NCI-H774 (cell line): ENCODE results near the gene VEGFD.
"Not testable (repeated sequence)": the region's sequence is repeated elsewhere in the genome, so short reads cannot be mapped to it uniquely, and the experiment has no call there.

ENCODE experiments used
- DNase-seq: peaks from one replicate; lab custom pipeline; 2025; lab: John Stamatoyannopoulos, UW

The VEGFD gene

GRCh38 chrX:15358533-15358932 lies 25.7 kb downstream of the VEGFD start:
- DNase-seq, result no peak

DNA sequence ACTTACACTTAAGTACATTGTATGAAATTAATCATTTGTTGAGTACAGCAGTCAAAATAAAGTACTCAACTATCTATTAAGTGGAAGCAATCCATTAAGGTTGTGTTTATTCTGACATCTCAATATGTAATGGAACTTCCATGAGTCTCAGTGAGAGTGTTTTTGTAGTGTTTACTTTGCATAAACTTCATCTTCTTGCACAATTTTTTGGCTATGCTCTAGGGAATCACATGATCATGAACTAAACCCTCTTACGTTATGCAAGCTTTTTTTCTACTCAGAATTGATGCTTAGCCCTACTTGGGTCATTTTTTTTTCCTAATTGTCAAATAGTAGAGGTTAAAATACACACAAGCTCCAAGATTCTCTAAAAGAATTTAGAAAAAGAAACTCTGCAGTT lies 27.8 kb downstream of the VEGFD start:
- DNase-seq, result no peak

- DNase-seq, result no peak
Observed at GRCh38 chrX:15350329-15350996, 33.8 kb downstream of the VEGFD start.

DNA sequence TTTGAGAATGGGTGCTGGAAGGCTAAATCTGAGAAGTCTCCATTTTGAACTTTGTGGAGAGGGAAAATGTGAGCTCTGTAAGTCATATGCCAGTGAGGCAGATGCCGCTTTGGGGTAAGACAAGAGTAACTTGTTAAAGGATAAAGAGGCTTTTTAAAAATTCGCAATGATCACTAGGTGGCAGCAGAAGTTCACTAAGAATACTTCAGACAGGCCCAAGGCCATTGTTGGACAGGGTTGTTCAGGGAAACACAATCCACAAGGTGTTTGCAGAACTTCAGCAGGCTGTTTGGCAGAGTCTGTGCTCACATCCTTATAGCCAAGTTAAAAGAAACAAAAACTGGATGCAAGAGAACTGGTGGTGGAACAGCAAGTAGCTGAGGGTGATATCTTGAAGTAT lies 35.2 kb downstream of the VEGFD start:
- peak; percentile 55 for DNase-seq

- no peak for DNase-seq
Observed at GRCh38 chrX:15345976-15346375, 38.2 kb downstream of the VEGFD start.

GRCh38 chrX:15344106-15344505 lies 40.1 kb downstream of the VEGFD start:
- DNase-seq, result no peak

DNA sequence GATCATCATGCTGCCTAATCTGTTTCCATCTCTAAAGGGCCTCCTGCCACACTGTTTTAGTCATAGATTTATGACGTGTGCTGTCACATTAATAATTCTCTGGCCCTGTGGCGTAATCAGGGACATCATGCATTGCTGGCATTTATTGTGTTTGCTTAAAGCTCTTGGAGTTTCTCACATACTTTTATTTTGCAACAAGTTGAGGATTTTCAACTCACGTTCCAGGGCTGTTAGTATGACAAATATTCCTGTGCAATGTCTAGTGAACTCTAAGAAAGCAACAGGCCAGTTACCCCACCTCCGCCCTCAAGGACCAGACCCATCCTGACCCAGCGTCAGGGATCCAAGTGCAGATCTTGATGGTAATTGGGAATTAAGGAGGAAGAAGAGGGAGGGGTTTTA lies 41.1 kb downstream of the VEGFD start:
- no peak for DNase-seq

DNA sequence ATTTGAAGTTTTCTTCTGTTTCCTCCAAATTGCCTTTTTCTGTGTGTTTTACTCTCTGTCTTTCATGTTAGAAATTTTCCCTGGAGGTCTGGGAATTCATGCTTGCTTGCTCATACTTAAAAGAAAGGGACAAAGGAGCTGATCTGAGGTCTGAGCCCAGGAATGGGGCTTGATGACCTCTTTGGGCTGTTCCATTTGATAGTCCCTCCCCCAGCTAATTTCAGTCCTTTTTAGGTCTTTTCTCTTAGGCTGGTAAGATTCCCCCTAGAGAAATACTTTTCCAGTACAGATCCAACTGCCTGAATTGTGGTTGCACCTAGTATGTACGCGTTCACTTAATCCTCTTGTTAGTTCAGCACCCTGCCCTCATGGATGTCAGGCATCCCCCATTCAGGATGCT lies 43.3 kb downstream of the VEGFD start:
- DNase-seq, result no peak

DNA sequence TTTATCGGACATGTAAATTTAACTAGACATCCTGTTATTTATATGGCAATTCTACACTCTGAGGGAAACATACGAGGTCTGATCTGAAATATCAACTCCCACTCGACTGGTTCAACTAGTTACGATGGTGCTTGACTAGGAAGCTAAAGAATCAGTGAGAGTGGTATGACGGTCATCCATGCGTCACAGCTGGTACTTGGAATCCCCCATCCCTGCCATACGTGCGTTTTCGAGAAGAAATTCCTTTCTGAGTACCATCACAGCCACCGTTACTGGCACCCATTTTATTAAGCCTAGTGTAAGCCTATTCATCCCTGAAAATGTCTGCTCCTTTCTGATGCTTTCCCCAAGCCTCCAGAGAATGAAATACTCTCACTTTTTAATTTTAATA lies 48.2 kb downstream of the VEGFD start:
- peak; percentile 2 for DNase-seq

- DNase-seq, result peak; percentile 92
Observed at GRCh38 chrX:15335135-15336022, 48.8 kb downstream of the VEGFD start, which contains the start of gene PIGA. Gene PIGA (minus strand): TSS chrX:15335523. CDS start chrX:15331930, 3,593 bp downstream.

DNA sequence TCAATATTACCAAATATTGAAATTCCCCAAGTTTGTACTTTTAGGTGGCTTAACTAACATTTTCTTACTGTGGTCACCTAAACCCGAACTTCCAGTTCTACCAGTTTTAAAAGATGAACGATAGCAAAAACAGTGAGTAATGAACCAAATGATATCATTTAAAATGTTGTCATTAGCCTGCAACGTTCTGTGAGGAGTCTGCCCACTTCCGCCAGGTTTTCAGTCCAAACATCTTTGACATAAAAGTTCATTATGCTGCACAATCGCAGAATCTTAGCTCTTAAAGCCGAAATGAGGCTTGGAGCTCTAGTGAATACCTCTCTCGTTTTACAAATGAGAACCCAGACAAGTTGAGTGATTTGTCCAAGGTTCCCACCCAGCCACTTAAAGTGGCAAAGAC lies 49.7 kb downstream of the VEGFD start:
- DNase-seq, result no peak

- no peak for DNase-seq
Observed at GRCh38 chrX:15328821-15329220, 55.4 kb downstream of the VEGFD start.

DNA sequence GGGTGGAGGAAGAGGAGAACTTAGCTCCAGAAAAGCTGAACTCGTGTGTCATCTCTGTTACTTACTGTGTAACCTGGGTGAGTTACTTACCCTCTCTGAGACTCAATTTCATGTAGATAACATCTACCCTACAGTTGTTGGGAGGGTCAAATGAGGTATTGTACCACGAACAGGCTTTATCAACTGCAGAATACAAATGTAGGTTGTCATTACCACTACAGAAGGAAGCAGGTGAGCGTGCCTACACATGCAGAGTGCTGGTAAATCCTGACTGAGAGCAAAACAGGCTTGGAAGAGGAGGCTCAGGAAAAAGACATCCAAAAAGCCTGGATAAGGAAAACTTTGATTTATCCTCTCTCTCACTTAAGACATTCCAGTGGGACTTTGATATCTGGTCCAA lies 56.1 kb downstream of the VEGFD start:
- no peak for DNase-seq

GRCh38 chrX:15322472-15322871 lies 61.7 kb downstream of the VEGFD start:
- DNase-seq, result no peak

GRCh38 chrX:15322072-15322471 lies 62.1 kb downstream of the VEGFD start:
- DNase-seq, result no peak

- no peak for DNase-seq
Observed at GRCh38 chrX:15321447-15321846, 62.8 kb downstream of the VEGFD start.

GRCh38 chrX:15320297-15320696 lies 63.9 kb downstream of the VEGFD start:
- DNase-seq, result no peak

DNA sequence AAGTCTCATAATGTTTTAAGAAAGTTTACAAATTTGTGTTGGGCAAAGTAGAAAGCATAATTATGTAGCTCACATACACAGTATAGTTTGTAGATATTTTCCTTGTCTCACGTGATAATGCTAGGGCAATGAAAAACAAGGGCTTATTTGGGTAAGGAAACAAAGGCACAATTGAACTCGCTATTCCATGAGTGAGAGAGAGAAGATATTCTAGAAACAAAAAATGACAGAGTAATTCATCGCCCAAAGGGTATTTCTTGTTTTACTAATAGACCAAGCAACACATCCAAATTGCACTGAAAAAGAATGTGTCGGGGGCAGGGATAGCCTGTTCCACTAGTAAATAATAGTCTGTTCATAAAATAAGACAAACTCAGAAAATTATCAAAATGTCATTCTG lies 65.1 kb downstream of the VEGFD start:
- DNase-seq, result no peak

DNA sequence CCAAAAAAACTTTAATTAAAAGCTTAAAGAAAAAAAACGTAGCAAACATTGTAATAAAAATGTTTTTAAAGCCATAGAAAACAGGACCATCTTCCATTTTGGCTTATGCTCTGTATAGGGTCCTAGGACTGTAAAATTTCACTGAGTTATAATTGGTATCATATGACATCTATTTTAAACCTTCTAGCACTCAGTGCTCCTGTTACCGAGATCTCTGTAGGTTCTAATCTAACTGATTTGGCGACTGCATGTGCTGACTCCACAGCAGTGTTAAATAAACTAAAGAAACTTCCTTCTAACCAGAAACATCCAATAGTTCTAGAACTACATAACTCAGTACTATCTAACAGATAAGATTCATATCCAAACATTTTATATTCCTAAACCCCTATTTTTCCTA lies 68.7 kb downstream of the VEGFD start, which contains the start of gene ASB11:
Gene ASB11 (minus strand): TSS at position 132 of the 400 bp plus-strand sequence. CDS start 35 bp downstream, at position 97.
- DNase-seq, result no peak

DNA sequence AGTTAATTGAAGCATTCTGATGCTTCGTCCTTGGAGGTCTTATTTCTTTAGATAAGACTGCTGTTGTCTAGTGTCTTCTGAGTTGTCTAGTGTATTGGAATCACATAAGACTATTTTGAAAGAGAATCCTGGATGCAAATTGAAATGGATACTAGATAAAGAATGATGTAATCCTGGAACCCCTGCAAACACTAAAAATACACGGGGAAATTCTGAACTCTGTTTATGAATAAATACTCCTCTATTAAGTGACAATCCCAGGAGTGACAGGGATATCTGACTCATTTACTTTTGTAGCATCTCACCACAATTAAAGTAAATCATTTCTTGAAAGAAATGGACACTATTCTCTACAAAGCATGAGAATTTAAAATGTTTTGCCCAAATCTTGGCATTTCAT lies 69.7 kb downstream of the VEGFD start:
- DNase-seq, result no peak

- DNase-seq, result no peak
Observed at GRCh38 chrX:15311119-15311518, 73.1 kb downstream of the VEGFD start.

DNA sequence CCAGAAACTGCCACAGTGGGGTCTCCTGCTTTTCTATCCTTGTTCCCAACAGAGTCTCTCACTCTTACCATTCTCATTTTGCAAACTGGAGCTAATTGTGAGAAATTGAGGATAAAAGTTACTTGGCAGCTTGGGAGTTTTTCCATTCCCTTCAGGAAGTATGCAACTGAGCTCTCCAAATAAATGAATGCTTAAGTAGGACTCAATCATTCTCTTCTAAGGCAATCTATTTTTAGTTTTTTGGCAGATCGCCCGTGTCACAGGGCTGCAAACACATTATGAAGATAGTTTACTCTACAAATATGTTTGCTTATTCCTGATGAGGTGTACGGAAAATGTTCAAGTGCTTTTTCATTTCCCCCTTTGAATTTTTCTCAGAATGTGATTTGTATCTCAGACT lies 74.1 kb downstream of the VEGFD start:
- peak; percentile 46 for DNase-seq

DNA sequence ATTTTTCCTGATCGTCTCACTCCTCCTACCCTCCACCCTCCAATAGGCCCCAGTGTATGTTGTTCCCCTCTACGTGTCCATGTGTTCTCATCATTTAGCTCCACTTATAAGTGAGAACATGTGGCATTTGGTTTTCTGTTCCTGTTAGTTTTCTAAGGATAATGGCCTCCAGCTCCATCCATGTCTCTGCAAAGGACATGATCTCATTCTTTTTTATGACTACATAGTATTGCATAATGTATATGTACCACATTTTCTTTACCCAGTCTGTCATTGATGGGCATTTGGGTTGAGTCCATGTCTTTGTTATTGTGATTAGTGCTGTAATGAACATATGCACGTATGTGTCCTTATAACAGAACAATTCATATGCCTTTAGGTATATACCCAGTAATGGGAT lies 78.3 kb downstream of the VEGFD start:
- DNase-seq, result not testable (repeated sequence)
